ENCODE measurements around the gene TMEM178A.

DNA sequence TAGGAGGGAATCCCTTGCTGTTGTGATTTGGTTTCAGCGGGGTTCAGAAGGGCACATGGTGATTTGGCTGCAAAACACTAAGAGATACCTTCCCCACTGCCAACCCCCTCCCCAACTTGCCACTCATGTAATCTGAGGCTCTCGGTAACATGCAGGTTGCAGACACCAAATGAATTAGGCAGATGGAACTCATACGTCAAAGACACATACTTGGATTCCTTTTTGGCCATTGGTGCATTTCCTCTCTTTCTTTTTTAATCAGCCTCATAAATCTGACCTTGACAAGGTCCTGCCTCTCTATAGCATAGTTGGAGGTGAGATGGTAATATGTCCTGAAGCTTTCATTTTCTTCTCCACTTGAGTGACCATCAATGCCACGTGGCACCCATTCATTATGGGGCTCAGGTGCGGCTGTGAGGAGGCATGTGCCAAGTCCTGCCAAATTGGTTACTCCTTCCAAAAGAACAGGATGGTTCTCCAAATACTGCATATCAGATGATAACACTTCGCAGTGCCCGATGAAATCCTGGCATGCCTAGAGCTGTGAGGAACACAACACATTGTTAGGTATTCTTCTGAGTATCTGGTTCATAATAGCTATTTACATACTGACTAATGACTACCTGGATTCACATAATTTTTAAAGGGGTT is 8.3 kb upstream of the TMEM178A start:
- TF ChIP-seq POLR2A (IDR thresholded peaks at IDR 0.05) (no peak), CTCF (IDR thresholded peaks at IDR 0.05) (no peak)
